OCI-M1 (cell line): ENCODE data around the gene NAV2.

Source experiments
- DNase-seq: peaks from one replicate; lab custom pipeline; 2025; lab: John Stamatoyannopoulos, UW

NAV2 gene

DNA sequence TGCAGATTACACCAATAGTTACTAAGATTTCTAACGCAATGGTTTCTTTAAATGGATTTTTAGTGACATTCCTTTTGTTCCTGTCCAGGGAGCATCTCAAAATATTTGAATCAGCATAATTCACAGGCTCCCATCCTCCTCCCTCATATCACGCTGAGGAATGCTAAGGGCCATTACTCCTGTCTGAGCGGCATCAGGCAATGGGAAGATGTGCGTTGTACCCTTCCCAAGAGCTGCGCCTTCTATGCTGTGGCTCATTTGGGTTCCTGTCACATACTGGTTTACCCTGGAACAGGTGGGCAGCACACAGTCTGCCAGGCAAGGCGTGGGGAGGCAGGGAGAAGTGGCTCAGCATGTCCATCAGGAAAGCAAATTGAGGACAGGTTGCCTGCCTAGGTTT, 325.8 kb downstream of the NAV2 start:
- DNase-seq, result no peak

DNA sequence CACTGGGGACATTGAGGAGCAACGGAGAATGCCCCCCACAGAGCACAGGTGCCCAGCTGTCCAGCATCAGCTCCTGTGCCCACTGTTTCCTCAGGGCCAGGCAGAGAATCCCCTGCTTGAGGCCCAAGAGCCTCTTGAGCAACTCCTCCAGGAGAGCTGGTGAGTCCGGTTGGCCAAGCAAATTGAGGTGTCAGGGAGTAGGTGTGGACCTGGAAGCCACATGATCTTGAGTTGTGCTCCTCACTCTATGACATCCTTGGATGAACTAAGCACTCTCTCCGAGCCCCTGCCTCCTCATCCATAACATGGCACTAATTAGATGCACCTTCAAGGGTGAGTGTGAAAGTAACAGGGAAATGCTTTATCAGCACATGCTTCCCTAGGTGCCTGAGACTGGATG, 326.3 kb downstream of the NAV2 start:
- no peak for DNase-seq

DNA sequence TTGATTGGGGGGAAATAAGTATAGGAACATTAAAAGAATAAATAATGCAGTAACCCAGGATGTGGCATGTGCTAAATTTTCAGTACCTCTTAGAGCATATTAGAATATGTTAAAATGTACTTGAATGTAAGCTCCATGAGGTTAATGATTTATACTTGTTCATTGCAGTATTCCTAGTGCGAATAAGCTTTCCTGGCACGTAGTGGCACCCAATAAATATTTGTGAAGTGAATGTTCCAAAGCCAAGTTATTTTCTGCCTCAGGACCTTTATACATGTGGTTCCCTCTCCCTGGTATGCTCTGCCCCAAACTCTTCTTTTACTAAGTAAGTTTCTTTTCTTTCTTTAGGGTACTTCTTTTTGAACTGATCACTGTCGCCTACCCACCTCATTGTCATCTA, 328.9 kb downstream of the NAV2 start:
- no peak for DNase-seq

DNA sequence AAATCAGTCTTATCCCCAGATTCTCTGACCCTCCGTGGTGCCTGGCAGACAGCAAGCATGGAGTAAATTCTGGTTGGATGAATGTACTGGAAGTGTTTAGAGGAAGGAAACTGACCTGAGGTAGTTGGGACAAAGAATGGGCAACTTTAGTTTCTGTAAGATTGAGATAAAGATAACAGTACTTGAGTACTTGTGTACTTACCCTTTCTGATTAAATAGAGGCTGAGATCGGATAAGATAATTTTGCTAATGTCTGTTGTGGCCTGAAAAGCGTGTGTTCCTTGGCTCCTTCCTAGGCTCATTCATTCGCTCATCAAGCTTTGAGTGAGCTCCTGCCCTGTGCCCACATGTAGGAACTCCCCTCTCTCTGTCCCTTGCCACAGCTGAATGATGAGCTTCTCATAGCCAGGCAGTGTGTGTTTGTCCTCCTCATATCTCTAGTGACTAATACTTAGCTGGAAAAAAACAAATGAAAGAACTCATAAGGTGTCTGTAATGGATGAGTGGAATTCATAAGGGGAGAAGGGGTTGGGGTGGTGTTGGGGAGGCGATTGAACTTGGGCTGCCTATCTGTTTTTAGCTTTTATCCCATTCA, 329.5 kb downstream of the NAV2 start:
- no peak for DNase-seq

DNA sequence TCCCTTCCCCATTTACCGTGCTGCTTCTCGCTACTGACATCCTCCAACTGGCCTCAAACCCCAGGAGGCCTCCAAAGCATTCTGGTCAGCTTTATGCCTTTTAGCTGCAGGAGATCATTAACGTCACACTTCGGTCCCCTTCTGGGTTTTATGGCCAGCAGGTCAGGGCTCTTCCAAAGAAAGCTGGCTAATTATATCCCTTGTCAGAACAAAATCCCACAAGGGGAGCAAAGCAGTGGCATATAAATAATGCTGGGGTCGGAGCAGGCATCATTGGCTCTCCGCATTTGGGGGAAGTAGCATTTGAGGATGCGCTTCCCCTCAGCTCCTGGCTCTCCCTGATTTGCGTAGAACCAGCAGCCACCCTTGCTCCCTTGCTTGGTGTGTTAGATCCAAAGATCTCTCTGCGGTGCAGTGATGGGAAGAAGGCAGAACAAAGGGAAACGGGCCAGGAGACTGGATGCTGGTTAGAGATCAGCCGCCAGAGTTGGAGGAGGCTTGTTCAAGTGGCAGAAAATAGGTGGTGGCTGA, 330.2 kb downstream of the NAV2 start:
- DNase-seq, result no peak

DNA sequence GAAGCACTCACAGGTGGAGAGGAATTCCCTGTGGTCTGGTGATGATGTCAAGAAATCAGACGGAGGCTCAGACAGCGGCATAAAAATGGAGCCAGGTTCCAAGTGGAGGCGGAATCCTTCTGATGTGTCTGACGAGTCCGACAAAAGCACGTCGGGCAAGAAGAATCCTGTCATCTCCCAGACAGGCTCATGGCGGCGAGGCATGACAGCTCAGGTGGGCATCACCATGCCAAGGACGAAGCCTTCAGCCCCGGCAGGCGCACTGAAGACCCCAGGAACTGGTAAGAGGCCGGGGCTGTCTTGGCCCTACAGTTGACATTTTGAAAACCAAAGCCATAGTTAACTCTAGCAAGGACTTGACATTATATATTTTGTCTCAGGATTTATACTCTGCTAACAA, 331.4 kb downstream of the NAV2 start:
- DNase-seq, result no peak

DNA sequence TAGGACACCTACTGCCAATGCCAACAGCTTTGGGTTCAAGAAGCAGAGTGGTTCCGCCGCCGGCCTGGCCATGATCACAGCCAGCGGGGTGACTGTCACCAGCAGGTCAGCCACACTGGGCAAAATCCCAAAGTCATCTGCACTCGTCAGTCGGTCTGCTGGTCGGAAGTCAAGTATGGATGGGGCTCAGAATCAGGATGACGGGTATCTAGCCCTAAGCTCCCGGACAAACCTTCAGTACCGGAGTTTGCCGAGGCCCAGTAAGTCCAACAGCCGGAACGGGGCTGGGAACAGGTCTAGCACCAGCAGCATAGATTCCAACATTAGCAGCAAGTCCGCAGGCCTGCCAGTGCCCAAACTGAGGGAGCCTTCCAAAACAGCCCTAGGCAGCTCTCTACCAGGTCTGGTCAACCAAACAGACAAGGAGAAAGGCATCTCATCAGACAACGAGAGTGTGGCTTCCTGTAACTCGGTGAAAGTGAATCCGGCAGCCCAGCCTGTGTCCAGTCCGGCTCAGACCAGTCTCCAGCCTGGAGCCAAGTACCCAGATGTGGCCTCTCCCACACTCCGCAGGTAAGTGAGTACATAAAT, 332.6 kb downstream of the NAV2 start:
- DNase-seq, result no peak

DNA sequence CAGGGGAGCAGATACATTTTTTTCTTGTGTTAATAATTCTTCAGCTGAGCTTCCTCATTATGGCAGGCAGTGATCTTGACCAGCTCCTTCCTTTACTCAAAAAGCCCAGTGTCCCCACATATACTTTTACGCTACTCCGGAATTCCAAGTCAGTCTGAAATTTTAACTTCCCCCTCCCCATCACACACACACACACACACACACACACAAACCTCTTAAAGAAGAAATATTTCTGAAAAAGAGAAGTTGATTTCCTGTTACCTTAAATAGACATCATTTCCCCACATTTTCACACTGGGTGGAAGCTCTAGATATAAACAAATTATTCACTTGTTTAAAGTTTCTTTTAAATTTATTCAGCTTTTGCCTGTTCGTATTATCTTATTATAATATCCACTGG, 333.8 kb downstream of the NAV2 start:
- DNase-seq, result peak; percentile 59

DNA sequence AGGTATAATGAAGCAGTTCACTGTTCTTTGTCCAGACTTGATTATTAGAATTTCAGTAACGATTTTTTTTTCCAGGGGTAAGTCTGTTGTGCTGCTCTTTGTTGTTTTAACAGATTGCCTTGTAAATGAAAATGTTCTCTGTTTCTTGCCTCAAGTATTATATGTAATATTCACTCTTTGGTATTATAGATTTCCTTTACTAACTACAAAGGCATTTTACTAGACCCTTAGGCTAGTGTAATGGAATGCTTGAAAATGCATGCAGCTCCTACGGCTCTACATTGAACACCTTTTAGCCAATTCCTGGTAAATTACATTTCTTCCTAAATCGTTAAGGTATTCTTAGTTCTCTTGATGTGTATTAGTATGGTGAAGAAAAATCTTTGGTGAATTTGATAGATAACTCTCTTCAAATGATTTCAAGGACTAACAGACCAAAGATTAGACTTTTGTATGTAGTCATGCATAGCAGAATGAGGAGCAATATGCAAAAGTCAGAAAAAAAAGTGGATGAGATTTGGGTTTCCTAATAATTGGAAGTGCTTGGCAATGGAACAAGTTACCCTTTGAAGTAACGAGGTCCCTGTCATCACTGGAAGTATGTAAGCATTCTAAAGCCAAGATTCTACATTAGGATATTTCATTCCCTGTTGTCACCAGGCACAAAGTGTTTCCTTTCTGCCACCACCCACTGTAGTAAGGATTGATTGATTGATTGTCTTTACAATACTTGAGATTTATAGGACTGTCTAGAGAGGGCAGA, 334.6 kb downstream of the NAV2 start:
- DNase-seq, result no peak

DNA sequence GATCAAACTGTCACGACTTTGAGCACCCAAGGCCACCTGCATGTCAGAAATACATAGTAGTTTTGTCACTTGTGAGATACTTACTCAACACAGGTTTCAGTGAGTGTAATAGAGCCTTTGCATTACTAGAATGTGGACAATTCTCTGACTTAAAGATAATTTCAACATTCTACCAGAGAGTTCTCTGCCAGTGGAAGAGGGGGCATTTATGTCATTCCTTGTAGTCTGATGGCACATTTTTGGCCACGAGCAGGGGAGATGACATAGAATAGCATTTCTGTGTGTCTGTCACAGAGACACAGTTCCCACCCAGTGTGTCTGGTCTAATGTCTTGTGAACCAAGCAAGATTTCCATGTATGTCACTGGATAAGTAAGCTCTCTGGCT, 335.1 kb downstream of the NAV2 start:
- no peak for DNase-seq

DNA sequence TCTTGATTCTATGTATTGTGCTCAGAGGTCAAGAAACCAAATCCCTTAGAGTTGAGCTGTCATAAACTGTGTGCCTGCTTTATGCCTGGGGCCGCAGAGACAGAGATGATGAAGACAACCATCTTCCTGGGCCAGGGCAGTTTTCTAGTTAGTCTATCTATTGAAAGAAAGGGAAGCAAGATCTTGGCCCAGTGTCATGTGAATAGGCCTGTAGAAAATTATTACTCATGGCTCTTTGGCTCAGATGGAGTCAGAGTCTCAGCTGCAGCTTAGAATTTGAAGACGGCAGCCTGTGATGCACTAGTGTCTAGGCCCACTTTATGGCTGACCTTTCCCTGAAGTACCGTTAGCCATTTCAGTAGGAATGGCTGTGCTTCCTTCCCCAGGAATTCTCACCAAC, 335.6 kb downstream of the NAV2 start:
- DNase-seq, result no peak

DNA sequence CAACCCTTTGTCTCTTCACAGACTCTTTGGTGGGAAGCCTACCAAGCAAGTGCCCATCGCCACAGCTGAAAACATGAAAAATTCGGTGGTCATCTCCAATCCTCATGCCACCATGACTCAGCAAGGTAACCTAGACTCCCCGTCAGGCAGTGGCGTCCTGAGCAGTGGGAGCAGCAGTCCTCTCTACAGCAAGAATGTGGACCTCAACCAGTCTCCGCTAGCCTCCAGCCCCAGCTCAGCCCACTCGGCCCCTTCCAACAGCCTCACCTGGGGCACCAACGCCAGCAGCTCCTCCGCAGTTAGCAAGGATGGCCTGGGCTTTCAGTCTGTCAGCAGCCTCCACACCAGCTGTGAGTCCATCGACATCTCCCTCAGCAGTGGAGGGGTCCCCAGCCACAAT, 336.1 kb downstream of the NAV2 start:
- no peak for DNase-seq

DNA sequence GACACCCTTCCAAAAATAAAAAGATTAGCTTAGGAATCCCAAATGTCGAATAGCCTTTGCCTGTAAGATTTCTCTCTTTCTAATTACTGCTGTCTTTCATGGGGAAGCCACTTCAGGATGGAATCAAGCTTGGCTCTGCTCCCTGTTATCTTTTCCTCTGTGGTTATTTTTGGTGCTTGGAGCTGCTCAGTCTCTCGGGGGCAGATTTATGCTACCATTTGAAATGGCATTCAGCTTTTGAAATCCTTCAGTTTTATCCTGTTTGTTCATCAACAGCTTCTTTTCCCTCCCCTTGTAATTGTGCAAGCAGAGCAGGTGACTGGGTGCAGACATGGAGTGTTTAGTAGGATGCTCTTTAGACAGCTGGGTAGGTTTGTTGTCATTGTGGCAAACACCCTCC, 336.6 kb downstream of the NAV2 start:
- DNase-seq, result peak; percentile 14

DNA sequence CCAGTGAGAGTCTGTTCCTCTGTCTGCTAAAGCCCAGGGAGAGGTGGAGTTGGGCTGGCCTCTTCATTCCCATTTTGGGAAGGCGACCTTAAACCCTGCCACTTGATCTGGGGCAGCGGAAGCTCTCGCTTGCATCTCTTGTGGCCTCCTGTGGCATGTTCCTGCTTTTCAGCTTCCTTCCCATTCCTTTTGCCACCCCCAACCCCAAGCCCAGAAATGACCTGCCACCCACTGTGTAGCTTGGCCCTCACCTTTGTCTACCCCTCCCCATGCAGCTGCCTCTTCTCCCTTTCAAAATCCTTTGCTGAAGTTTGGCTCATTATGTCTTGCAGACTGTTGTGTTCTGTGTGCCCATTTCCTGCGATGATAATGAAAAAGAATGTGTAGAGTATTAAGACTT, 337.4 kb downstream of the NAV2 start:
- no peak for DNase-seq

DNA sequence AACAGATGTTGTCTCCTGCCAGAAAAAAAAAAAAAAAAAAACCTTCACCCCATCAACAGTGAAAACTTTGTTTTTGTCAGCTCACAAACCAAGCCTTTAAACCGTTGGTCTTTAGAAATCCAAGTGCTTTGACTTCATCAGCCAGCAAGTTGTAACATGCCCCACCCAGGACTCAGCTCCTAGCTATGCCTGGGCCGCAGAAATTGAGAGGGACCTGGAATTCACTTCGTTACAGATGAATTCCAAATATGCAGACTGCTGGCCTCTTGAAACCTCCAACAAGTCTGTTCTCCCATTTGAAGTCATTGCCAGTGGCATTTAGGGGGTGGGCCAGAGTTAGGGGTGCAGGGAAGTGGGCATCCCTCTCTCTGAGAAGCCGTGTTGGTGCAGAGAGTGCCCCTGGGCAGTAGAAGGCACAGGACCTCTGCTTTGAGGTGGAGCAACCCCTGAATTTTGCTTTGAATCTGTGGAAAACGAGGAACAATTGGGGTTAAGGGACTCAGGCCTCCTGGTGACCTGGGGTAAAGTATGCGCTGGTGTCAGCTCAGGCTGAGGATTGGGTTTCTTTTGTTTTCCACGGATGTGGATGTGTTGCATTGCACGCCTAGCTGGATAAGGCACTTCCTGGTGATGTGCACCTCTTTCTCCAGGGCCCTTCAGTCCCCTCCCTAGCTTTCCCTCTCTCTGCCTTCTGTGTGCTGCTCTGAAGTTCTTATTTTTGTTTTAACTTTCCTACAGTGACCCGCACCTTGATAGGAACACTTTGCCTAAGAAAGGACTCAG, 338.1 kb downstream of the NAV2 start:
- DNase-seq, result no peak

DNA sequence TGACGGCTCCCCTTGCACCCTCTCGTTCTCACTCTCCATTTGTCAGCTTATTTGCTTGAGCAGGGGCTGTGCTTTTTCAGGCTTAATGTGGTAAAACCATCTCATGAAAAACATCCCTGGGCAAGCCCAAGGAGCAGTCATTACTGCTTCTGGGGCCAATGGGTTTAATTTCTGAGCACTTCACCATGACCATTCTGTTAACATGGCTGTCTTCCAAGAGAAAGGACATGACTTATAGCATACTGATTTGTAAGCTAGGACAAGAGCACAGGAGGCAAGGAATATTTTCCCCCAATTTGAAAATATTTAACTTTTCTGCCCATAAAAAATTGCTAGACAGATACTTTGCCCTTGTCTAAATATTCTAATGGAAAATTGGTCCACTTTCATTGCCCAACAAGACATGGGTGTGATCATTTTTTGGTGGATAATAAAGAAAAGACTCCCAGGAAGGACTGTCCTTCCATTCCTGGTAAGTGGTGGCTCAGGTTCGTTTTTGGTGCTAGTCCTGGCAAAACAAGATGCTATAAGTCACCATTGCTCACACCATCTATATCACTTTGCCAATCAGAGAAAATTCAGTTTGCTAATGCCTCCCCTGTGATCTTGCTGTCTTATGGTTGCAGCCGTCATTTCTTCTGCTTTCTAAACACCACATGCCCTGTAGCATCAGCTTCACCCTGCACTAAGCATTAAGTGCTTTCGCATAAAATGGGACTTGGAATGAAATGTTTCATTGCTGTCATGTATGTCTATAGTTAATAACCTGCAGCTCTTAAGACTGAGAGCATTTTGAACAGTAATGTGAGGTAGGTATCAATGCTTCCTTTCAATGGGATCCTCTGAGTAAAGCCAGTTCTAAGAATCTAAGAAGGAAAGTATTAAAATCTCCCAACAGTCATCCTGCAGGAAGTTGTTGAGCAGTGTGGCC, 339.1 kb downstream of the NAV2 start:
- DNase-seq, result no peak

DNA sequence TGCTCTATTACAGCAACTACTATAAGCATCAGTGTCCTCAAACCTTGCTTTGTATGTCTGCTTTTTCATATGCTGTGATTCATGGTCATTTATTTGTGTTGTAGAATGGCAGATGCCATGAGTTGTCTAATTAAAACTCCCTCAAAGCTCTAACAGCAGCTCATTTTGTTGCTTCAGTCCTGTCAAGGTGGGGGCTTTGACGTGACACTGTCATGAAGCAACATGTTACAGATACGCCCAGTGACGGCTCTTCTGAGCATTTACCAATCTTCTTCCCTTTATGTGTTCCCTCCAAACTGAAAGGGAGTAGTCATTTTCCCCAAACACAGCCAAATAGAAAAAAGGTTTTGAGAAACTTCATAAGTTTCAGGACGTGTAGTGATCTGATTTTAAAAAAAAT, 340.9 kb downstream of the NAV2 start:
- DNase-seq, result no peak

DNA sequence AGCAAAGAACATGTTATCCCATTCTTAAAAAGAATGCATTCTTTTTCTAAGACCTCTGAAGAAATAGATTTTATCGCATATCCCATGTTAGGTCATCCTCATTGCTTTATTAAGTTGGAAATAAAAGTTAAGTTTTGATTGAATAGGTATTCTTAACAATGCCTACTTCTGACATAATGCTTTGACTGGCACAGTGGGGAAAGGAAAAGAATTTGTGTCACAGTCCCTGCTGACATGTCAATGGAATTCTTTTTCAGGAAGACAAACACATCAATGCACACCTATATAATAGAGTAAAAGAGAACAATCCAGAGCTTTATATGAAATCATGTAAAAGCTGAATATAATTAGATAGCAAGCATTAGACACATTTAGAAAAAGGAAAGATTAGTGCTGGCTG, 341.9 kb downstream of the NAV2 start:
- no peak for DNase-seq

DNA sequence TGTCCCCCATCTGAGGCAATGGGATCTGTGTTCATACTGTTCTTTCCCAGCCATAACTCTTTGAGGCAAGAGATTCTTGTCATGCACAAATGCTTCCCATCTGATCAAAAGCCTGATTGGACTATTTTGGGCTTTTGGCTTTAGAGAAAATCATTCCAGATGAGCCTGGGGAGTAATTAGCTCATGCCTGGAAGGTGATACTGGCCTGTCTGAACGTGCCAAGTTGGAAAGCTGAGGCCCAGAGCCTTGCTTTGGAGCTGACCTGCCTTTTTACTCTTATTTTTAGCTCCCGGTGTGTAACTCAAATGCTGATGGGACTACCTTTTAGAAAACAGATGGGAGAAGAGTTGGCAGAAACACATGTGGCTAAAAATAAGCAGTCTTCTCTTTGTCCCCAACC, 342.7 kb downstream of the NAV2 start:
- DNase-seq, result no peak

DNA sequence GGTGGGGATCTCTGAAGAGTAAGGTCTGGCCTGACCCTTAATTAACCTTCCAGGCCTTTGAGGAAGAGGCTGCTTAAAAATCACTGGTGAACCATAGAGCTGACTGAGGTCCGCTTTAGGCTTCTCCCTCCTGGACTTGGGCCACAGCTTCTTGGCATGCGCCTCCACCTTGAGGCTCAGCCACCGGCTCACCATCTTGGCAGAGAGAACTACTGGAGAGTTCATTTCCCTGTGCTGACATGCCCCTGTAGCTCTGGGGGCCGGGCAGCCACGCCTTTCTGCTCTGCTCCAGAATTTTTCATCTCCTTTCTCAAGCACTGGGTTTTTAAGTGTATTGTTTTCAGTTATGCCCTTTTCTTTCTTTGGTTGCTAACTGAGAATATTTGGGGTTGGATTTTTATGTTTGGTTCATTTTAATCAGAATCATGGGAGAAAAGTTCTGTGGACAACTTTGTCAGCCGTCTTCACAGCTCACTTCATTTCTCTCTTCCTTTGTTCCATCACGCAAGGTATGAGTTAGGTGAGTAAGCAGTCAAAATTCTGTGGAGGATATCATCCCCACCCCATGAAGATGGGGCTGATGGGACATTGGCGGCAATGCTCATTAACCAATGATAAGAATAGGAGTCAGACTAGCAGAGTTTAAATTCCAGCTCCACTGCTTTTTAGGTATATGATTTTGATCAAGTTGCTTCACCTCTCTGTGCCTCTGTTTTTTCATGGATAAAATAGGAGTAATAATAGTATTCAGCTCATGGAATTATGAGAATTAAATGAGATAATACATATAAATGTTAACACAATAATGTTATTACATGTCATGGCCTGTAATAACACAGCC, 343.7 kb downstream of the NAV2 start:
- DNase-seq, result no peak
